GM21529 (cell line): Measurements from ENCODE around the gene STEAP1B.
"Not testable (repeated sequence)": the region's sequence is repeated elsewhere in the genome, so short reads cannot be mapped to it uniquely, and the experiment has no call there.

Experiments
- ATAC-seq: cut with Tn5 transposase; IDR thresholded peaks from one replicate; pipeline ENCODE4 v1.9.1; 2021; ENCODE audit not compliant: unreplicated experiment

Gene STEAP1B

GRCh38 chr7:22499888-22500689 lies at the start of gene STEAP1B:
Gene STEAP1B (minus strand): TSS chr7:22500188. CDS start chr7:22494855, 5,333 bp downstream.
- peak; percentile 94 for ATAC-seq

- no peak for ATAC-seq
Measured at GRCh38 chr7:22549051-22549450, 49.1 kb upstream of the STEAP1B start.

GRCh38 chr7:22548313-22548712 lies 48.3 kb upstream of the STEAP1B start:
- no peak for ATAC-seq

GRCh38 chr7:22546769-22547168 lies 46.8 kb upstream of the STEAP1B start:
- ATAC-seq, result no peak

GRCh38 chr7:22545529-22545928 lies 45.5 kb upstream of the STEAP1B start:
- no peak for ATAC-seq

- no peak for ATAC-seq
Measured at GRCh38 chr7:22544245-22544644, 44.3 kb upstream of the STEAP1B start.

GRCh38 chr7:22543169-22543568 lies 43.2 kb upstream of the STEAP1B start:
- ATAC-seq, result no peak

- ATAC-seq, result no peak
Measured at GRCh38 chr7:22542669-22543068, 42.7 kb upstream of the STEAP1B start.

GRCh38 chr7:22542254-22542653 lies 42.3 kb upstream of the STEAP1B start:
- ATAC-seq, result no peak

GRCh38 chr7:22541789-22542188 lies 41.8 kb upstream of the STEAP1B start:
- no peak for ATAC-seq

- not testable (repeated sequence) for ATAC-seq
Measured at GRCh38 chr7:22528537-22528936, 28.5 kb upstream of the STEAP1B start.

- not testable (repeated sequence) for ATAC-seq
Measured at GRCh38 chr7:22524353-22524947, 24.5 kb upstream of the STEAP1B start.

- ATAC-seq, result peak; percentile 51
Measured at GRCh38 chr7:22523478-22524352, 23.7 kb upstream of the STEAP1B start.

GRCh38 chr7:22519560-22519959 lies 19.6 kb upstream of the STEAP1B start:
- ATAC-seq, result not testable (repeated sequence)

- ATAC-seq, result not testable (repeated sequence)
Measured at GRCh38 chr7:22516950-22517349, 17.0 kb upstream of the STEAP1B start.

GRCh38 chr7:22514963-22515362 lies 15.0 kb upstream of the STEAP1B start:
- not testable (repeated sequence) for ATAC-seq

- not testable (repeated sequence) for ATAC-seq
Measured at GRCh38 chr7:22507320-22507719, 7.3 kb upstream of the STEAP1B start.

GRCh38 chr7:22506316-22507020 lies 6.5 kb upstream of the STEAP1B start:
- not testable (repeated sequence) for ATAC-seq

- not testable (repeated sequence) for ATAC-seq
Measured at GRCh38 chr7:22504519-22504918, 4.5 kb upstream of the STEAP1B start.

- ATAC-seq, result not testable (repeated sequence)
Measured at GRCh38 chr7:22502104-22502503, 2.1 kb upstream of the STEAP1B start.

- ATAC-seq, result not testable (repeated sequence)
Measured at GRCh38 chr7:22501336-22501735, 1.3 kb upstream of the STEAP1B start.
